ENCODE measurements around the gene CD9.

Gene CD9

DNA sequence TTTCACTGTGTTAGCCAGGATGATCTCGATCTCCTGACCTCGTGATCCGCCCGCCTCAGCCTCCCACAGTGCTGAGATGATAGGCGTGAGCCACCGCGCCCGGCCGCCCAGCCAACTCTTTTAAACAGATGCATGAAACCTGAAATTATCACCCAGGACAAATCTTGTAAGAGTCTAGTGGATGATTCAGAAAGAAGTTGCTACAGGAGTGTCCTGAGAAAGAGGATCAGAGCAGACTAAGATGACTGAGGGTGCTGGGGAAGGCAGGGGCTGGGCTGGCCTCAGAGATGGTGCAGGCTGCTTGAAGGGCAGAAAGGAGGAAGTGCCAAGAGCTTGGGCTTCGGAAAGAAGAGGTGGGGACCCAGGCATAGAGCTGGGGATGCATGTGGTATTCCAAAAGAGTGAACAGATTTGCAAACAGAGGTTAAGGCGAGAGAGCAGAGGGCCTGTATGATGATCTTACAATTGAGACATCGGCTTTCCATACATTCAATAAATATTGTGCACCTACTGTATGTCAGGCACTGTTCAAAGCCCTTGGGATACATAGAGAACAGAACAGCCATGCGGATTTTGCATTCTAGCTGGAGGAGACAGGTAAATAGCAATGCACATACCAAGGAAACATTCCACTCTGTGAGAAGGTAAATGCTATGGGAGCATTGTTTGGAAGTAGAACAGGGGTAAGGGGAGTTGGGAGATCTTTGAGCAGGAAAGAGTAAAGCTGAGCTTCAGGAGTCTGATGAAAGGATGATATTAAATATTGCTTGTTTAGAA is 7.4 kb upstream of the CD9 start:
- TF ChIP-seq ZFX (IDR thresholded peaks at IDR 0.05), result no peak
- TF ChIP-seq, protein P1, sequence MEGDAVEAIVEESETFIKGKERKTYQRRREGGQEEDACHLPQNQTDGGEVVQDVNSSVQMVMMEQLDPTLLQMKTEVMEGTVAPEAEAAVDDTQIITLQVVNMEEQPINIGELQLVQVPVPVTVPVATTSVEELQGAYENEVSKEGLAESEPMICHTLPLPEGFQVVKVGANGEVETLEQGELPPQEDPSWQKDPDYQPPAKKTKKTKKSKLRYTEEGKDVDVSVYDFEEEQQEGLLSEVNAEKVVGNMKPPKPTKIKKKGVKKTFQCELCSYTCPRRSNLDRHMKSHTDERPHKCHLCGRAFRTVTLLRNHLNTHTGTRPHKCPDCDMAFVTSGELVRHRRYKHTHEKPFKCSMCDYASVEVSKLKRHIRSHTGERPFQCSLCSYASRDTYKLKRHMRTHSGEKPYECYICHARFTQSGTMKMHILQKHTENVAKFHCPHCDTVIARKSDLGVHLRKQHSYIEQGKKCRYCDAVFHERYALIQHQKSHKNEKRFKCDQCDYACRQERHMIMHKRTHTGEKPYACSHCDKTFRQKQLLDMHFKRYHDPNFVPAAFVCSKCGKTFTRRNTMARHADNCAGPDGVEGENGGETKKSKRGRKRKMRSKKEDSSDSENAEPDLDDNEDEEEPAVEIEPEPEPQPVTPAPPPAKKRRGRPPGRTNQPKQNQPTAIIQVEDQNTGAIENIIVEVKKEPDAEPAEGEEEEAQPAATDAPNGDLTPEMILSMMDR (conservative IDR thresholded peaks at IDR 0.05), result no peak

DNA sequence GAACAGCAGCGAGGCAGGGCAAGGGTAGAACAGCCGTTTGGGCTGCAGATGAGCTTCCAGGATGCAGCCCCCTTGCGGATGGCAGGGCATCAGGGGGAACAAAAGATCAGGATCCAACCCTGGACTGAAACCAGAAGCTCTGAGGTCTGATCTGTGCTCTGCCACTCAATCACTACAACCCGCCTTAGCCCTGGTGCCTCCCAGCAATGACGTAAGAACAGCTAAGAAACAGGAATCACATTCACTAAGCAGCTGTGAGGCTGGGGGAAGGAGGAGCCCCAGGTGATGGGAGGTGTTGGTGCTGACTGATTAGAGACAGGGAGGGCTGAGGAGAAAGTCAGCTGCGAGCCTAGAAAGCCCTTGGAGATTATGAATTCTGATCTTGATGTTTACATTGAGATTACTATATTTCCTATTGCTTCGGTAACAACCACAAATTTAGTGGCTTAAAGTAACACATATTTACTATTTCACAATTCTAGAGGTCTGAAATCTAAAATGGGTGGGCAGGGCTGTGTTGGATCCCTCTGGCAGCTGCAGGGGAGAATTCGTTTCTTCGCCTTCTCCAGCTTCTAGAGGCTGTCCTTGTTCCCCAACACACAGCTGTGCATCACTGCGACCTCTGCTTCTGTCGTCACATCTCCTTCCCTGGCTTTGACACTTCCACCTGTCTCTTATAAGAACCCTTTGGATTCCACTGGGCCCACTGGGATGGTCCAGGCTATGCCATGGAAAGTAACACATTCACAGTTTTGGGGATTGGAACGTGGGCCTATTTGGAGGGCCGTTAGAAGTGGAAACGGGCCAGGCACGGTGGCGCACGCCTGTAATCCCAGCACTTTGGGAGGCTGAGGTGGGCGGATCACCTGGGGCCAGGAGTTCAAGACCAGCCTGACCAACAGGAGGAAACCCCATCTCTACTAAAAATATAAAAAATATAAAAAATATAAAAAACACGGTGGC is 6.1 kb upstream of the CD9 start:
- TF ChIP-seq, protein P1 (conservative IDR thresholded peaks at IDR 0.05), result no peak
- TF ChIP-seq ZFX (IDR thresholded peaks at IDR 0.05), result no peak
- no peak overlapping the region for H3K27ac ChIP-seq

More for the DNA sequence above, 7.4 kb upstream of the CD9 start:
- no peak overlapping the region for H3K27ac ChIP-seq

DNA sequence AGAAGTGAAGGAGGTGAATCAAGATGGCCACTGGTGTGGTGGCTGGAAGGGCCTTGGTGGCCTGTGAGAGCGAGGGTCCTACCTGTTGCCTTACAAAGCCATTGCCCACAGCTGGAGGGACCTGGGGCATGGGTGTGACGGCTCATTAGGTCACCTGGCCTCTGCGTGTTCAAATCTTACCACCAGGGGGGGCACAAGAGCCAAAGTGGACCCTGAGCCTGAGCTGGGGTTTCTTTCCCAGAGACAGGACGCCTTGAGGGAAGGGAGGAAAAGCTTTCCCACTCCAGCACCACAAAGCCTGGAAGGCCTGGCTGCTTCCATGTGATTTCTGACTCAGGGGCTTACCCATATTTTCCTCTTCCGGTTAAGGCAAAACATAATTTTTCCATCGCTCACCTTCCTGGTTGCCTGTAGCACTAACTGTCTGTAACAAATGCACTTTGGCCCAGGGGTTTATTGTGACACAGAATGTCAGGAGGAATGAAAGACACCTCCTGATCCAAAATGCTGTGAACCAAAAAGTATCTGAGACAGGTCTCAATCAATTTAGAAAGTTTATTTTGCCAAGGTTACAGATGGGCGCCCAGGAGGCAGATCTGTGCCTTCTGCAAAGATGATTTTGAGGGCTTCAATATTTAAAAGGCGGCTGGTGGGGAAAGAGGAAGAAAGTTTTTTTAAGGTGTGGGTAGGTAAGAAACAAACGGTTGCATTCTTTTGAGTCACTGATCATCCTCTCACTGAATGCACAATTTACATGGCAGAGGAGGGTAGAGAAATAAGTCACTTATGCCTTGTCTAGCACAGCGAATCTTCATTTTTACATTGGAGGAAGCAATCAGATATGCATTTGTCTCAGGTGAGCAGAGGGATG is 4.3 kb upstream of the CD9 start:
- H3K27ac ChIP-seq, result peak overlapping the region; percentile 34
- TF ChIP-seq ZFX (IDR thresholded peaks at IDR 0.05), result no peak
- TF ChIP-seq, protein P1 (conservative IDR thresholded peaks at IDR 0.05), result peak; percentile 96

DNA sequence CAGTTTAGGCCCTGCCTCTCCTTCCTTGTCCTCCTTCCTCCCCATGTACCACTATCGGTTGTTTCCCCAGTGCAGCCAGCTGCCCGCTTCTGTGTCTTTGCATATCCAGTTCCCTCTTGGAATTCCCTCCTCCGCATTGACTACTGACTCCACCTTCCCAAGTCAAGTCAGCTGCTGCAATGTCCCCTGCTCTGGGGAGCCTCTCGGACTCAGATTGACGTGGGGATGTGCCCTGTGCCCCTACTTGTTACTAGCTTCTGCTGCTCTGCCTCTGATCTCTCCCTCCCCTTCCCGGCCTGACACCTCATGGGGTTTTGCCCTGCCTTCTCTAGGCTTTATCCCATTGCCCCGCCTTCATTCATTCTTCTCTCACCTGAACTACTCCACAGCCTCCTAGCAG is 2.1 kb upstream of the CD9 start:
- no peak for TF ChIP-seq ZFX (IDR thresholded peaks at IDR 0.05)
- TF ChIP-seq, protein P1 (conservative IDR thresholded peaks at IDR 0.05), result no peak

DNA sequence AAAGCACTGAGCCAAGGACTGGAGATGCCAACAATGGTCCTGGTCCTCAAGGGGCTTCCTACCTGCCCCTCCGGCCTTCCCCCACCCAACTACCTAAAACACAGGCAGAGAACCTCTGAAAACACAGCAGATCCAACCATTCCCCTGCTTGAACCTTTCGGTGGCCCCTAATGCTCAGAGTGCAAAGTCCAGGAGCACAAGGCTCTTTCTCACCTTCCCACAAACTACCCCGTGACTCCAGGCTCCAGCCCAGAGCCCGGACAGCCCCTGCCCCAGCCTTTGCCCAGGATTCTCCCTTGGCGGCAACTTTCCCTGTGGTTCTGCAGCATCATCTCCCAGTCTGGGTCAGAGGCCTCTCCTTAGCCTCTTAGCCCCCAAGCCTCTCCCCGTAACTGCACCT is 1.6 kb upstream of the CD9 start:
- TF ChIP-seq ZFX (IDR thresholded peaks at IDR 0.05), result no peak
- TF ChIP-seq, protein P1 (conservative IDR thresholded peaks at IDR 0.05), result no peak
- H3K27ac ChIP-seq, result no peak overlapping the region; the same call in 1 of the 2 replicates

More for the DNA sequence above, 2.1 kb upstream of the CD9 start:
- peak overlapping the region; percentile 4; the same call in 1 of the 2 replicates for H3K27ac ChIP-seq

DNA sequence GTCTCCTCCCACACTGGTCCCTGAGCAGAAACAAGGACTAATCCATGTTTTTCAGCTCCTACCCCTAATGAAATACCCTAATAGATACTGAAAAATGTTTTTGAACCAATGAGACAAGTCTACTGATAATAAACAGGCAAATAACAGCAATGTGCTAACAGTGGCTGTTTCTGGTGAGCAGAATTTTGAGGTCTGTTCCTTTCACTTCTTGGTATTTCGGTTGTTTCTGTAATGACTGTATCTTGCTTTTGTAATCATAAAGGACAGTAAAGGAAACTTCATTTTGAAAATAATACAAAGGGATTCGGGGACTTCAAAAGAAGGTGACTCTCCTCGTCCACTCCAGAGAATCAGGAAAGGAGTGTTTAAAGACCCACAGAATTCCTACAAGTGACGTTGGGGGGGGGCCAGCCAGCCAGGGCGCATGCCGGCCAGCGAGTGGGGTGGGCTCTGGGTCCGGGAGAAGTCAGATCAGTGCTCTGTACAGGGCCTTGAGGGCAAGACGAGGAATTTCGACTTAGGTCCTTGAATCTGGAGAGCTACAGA is 1.1 kb upstream of the CD9 start:
- TF ChIP-seq ZFX (IDR thresholded peaks at IDR 0.05), result no peak
- TF ChIP-seq, protein P1 (conservative IDR thresholded peaks at IDR 0.05), result no peak

More for the DNA sequence above, 1.1 kb upstream of the CD9 start:
- H3K27ac ChIP-seq, result peak overlapping the region; percentile 98; the same call in 1 of the 2 replicates
